Stimulated activated memory B cell treated with anti-CD40 and anti-IgM and Interleukin-4, amounts not matched to agents 10 μg/mL and 1 μg/mL and 100 μg/mL, for 72 hours (primary cell): ENCODE results near the gene GRIN1.

Source experiments
- ATAC-seq: fragments of 150-1000 bp; cut with Tn5 transposase; 2 replicates; pipeline ENCODE4 v1.10.0; 2021
- H3K27ac Mint-ChIP-seq: one replicate; pipeline ENCODE4 v1.8.0; 2022; ENCODE audit warnings: mild to moderate bottlenecking, mixed read lengths
- H3K27me3 Mint-ChIP-seq: one replicate; pipeline ENCODE4 v1.8.0; 2022; ENCODE audit warnings: mixed read lengths
- H3K36me3 Mint-ChIP-seq: one replicate; pipeline ENCODE4 v1.8.0; 2022; ENCODE audit warnings: mixed read lengths
- H3K4me1 Mint-ChIP-seq: one replicate; pipeline ENCODE4 v1.8.0; 2022; ENCODE audit warnings: mixed read lengths
- H3K4me3 Mint-ChIP-seq: one replicate; pipeline ENCODE4 v1.8.0; 2022; ENCODE audit warnings: mild to moderate bottlenecking, moderate library complexity, mixed read lengths
- H3K9me3 Mint-ChIP-seq: one replicate; pipeline ENCODE4 v1.8.0; 2022; ENCODE audit warnings: mixed read lengths

GRIN1 gene

DNA sequence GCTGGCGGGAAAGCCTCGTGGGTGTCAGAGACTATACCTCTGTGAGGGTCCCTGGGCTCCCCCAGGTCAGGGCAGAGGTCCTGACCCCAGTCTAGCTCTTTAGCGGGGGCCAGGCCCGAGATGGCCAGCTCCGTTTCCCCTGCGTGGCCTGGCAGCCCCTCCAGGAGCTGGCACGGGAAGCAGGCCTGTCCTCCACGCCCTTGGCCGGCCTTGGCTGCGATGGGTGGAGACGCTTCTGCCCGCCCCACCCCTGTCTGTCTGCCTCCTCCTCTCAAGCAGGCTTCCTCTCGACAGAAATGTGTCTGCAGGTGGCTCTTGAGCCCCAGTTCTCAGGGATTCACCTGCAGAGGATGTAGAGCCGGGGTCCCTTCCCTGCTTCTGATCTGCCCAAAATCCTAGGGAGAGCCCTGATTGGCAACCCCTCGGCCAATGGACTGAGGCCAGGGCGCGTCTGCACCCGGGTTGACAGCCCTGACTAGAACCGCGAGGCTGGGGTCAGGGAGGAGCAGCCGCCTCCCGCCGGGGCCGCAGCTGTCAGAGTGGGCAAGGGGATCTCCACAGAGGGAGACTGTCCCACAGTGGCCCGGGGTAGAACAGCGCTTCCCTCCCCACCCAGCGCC, 2.6 kb upstream of the GRIN1 start:
- Mint-ChIP-seq H3K36me3 (no peaks in the 10 kb centered on the region), H3K27ac (no peak overlapping the region), H3K9me3 (no peaks in the 10 kb centered on the region), H3K4me1 (peaks cover 14% of the 10 kb centered on the region), H3K4me3 (no peak overlapping the region), H3K27me3 (peaks cover 68% of the 10 kb centered on the region)
- ATAC-seq, result peak; percentile 43

DNA sequence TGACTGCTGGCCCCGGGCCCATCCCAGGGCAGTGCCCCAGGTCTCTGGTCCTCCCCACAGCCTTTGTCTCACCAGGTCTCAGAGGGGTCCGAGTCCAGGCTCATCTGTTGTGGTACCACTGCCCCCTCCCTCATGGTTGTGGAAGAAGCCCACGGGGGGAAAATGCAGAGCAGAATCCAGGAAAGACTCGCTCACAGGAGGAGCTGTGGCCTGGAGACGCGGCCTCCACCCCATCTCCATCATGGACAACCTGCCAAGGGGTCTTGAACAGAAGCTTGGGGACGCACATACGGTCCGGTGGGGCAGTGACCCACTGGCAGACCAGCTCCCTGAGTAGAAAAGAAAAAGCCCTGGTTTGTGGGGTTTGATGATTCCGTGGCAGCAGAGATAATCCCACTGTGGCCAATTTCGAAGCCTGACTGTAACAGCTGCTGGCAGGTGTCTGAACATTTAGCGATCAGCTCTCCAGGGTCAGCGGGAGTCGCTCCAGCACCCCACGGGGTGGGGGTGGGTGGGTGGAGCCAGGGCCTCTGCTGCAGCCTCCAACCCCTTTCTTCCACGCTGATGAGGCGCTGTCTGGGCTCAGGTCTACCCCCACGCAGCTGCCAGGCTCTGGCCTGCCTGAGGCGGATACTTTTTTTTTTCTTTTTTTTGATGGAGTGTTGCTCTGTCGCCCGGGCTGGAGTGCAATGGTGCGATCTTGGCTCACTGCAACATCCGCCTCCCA, 1.9 kb upstream of the GRIN1 start:
- Mint-ChIP-seq H3K9me3 (no peaks in the 10 kb centered on the region), H3K4me3 (no peak overlapping the region), H3K4me1 (peaks cover 14% of the 10 kb centered on the region), H3K27ac (no peak overlapping the region), H3K36me3 (no peaks in the 10 kb centered on the region), H3K27me3 (peaks cover 75% of the 10 kb centered on the region)
- no peak for ATAC-seq

DNA sequence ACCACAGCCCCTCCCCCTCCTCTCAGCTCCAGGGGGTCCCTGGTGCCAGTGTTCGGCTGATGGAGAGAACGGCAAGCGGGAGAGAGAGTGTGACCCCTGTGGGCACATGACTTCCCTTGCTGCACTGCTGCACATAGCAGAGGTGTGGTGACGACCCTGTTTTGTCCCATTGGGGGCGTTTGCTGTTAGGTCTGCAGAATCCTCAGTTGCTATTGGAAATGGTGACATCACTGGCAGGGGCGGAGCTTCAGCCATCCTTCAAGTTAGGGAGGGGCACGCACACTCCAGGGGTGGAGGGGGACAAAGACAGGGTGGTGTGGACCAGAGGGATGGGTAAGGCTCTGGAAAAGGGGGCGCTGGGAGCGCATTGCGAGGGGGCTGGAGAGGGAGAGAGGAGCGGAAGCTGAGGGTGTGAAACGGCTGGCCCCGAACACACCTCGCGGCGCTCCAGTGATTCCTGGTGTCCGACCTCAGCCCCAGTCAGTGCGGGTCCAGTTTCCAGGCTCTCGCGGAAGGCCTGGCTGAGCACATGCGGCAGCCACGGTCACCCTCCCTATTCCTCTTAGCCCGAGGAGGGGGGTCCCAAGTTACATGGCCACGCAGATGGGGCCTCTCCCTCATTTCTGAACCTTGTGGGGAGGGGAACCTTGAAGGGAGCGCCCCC, 764 bp upstream of the GRIN1 start:
- no peak overlapping the region for H3K27ac Mint-ChIP-seq

DNA sequence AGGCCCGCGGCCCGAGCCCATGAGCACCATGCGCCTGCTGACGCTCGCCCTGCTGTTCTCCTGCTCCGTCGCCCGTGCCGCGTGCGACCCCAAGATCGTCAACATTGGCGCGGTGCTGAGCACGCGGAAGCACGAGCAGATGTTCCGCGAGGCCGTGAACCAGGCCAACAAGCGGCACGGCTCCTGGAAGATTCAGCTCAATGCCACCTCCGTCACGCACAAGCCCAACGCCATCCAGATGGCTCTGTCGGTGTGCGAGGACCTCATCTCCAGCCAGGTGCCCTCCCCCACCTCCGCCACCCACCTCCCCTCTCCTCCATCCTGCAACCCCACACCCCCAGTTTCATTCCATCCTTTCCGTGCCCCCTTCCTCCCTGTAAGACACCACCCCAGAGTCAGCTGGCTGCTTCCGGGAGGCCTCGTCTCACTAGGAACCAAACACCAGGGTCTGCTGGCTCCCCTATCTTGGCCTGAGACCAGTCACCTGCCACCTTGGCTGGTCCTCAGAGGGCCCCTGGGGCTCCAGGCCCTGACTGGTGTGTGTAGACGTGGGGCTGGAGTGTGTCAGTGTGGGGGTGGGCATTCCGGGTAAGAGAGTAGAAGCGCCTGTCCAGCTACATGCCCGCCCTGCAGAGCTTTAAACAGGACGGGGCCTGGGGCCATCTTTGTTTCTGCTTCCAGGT, 655 bp downstream of the GRIN1 start:
- Mint-ChIP-seq H3K27me3 (peaks cover 97% of the 10 kb centered on the region), H3K36me3 (no peaks in the 10 kb centered on the region), H3K4me1 (peaks cover 14% of the 10 kb centered on the region), H3K27ac (no peak overlapping the region), H3K9me3 (no peaks in the 10 kb centered on the region), H3K4me3 (peak overlapping the region; percentile 24)
- no peak for ATAC-seq

More for the DNA sequence above, 764 bp upstream of the GRIN1 start:
- Mint-ChIP-seq H3K4me3 (no peak overlapping the region), H3K4me1 (peaks cover 14% of the 10 kb centered on the region), H3K36me3 (no peaks in the 10 kb centered on the region), H3K27me3 (peaks cover 86% of the 10 kb centered on the region), H3K9me3 (no peaks in the 10 kb centered on the region)
- no peak for ATAC-seq

DNA sequence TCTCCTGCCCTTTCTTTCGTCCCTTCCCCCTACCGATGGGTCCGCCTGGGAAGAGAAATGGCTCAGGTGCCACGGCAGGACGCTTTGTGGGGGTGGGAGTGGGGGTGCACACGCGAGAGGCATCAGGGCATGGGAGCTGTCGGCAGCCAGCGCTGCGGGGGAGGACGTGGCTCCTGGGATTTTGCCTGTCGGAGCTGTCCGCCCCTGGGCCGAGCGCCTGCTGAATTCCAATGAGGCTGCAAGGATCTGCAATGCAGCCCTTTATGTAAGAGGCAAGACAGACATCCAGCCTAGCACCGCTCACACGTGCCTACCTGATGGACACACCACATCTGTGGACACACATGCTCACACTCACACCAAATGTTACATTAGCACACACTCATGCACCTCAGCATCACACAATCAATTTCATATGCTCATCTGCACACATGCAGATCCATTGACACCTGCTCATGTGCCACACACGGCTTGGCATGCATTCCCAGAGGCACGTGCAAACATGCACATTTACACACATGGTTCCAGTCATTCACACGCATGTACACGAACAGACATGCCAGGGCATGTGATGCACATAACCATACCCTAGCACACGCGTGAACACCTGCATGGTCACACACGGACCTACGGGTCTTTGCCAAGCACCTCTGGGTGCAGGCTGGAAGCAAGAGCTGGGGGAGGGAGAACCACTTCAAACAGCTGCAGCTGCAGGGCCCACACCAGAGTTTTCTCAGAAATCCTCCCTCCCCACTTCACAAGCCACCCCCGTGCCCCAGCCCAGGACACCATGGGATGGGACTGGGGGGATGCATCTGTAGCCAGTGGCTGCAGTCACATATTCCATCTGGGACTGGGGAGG, 1.4 kb downstream of the GRIN1 start:
- Mint-ChIP-seq H3K9me3 (no peaks in the 10 kb centered on the region), H3K27ac (no peak overlapping the region), H3K4me1 (peaks cover 14% of the 10 kb centered on the region), H3K4me3 (no peak overlapping the region), H3K36me3 (no peaks in the 10 kb centered on the region), H3K27me3 (peaks cover 92% of the 10 kb centered on the region)
- no peak for ATAC-seq

DNA sequence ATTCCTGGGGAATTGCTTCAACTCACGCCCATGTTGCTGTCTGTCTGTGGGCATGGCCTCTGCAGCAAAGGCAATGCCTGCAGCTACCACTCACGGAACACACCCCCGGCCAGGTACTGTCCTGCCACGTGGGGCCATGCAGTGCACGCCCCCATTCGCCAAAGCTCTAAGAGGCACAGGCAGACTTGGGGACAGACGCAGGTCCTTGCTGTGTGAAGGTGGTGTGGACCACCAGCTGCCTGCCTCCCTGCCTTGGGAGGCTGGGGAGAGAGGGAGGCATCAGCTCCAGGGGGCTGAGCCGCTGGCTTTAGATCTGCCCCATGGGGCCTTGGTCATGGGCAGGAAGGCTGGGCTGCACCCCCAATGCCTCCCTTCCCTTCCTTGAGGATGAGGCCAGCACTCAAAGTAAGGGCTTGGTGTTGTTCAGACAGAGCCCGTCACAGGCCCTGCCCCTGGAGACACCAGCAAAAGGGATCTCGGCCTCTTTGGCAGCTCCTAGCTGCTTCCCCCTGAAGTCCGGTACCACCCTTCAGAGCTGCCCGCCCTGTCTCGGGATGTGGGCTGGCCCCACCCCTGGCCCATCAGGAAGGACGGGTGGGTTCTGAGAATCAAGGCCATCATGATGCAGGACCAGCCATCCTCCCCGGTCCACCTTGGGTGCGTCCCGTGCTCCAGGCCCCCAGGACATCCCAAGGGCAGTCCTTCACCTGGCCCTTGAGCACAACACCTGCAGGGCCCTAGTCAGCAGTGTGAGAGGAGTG, 2.3 kb downstream of the GRIN1 start:
- H3K27me3 Mint-ChIP-seq, result peaks cover 88% of the 10 kb centered on the region
- ATAC-seq, result no peak

DNA sequence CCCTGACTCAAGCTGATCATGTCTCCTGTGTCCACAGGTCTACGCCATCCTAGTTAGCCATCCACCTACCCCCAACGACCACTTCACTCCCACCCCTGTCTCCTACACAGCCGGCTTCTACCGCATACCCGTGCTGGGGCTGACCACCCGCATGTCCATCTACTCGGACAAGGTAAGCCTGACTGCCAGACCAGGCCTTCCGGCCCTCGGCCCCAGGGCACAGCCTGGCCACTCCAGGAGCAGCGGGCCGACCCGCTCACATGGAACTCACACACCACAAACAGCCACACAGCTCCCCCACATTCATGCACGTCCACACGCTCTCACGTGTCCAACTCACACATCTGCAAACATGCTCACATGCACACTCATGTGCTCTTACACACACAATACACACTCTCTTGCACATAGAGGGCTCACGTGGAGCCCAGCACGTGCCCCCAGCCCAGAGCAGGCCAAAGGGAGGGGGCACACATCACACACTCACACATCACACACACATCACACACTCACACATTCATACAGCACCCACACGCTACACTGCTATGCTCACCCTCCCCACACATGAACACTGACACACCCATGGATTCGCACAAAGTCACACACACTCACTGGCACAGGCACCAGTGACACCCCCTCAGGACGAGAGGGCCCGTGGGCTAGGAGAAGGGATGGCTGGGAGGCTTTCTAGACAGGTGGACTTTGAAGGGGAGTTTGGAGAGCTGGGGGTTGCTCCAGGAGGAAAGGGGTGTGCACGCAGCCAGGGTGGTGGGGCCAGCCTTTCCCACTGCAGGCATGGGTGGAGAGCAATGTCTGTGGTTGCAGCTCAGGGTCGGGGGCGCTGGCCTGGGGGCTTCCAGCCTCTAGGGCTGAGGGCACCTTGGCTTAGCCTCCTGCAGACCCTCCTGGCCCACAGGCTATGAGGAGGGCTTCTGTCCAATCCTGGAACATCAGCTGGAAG, 3.3 kb downstream of the GRIN1 start:
- Mint-ChIP-seq H3K27ac (no peak overlapping the region), H3K36me3 (no peaks in the 10 kb centered on the region), H3K4me3 (no peak overlapping the region), H3K4me1 (peaks cover 14% of the 10 kb centered on the region), H3K9me3 (no peaks in the 10 kb centered on the region), H3K27me3 (peaks cover 88% of the 10 kb centered on the region)
- ATAC-seq, result no peak

More for the DNA sequence above, 2.3 kb downstream of the GRIN1 start:
- Mint-ChIP-seq H3K27ac (no peak overlapping the region), H3K4me3 (no peak overlapping the region), H3K36me3 (no peaks in the 10 kb centered on the region), H3K4me1 (peaks cover 14% of the 10 kb centered on the region), H3K9me3 (no peaks in the 10 kb centered on the region)

DNA sequence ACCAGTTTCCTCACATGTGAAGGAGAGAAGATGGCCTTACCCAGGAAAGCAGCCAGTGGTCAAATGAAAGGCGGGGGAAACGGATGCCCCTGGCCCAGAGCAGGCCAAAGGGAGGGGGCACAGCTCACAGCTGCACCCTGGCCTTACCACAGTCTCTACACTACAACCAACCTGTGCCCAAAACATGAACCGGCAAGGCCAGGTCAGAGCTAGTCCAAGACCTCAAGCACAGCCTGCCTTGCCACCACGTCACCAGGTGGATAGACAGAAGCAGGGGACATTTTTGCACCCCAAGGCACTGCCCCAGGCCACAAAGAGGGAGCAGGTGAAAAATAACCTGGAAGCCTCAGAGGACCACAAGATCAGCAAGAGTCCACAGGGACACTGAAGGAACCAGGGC, 4.5 kb downstream of the GRIN1 start:
- Mint-ChIP-seq H3K27me3 (peaks cover 88% of the 10 kb centered on the region), H3K9me3 (no peaks in the 10 kb centered on the region)
- ATAC-seq, result no peak

DNA sequence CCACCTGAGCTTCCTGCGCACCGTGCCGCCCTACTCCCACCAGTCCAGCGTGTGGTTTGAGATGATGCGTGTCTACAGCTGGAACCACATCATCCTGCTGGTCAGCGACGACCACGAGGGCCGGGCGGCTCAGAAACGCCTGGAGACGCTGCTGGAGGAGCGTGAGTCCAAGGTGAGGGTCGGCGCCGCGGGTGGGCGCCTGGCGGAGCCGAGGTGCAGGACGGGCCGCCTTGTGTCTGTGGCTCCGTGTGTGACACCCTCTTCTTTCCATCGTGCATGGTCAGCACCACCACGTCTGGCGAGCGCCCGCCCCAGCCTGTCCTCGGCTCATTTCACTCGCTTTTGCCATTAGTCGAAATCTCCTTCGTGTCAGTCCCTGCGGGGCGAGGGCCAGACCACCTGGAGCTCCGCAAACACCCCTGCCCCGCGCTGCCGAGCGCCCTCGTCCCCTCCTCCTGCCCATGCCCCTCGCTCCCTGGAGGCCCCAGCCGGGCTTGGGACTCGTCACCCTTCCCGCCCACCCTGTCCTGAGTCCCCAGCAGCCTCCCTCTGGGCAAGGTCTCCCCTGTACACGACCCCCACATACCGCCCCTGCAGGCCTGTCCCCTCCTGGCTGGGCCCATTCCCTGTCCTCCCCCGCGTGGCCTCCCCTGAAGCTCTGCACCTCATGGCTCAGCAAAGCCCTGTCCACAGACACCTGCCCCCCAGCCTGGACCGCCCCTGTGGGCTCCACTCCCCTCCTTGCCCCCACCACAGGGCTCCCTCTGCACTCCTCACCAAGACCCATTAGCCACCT, 7.0 kb downstream of the GRIN1 start:
- no peak for ATAC-seq
- Mint-ChIP-seq H3K9me3 (no peaks in the 10 kb centered on the region), H3K4me3 (no peak overlapping the region), H3K27me3 (peaks cover 71% of the 10 kb centered on the region), H3K27ac (no peak overlapping the region), H3K4me1 (peaks cover 7% of the 10 kb centered on the region), H3K36me3 (no peaks in the 10 kb centered on the region)

More for the DNA sequence above, 4.5 kb downstream of the GRIN1 start:
- peaks cover 6% of the 10 kb centered on the region for H3K4me1 Mint-ChIP-seq
- H3K4me3 Mint-ChIP-seq, result no peak overlapping the region
- no peak overlapping the region for H3K27ac Mint-ChIP-seq
- H3K36me3 Mint-ChIP-seq, result no peaks in the 10 kb centered on the region

DNA sequence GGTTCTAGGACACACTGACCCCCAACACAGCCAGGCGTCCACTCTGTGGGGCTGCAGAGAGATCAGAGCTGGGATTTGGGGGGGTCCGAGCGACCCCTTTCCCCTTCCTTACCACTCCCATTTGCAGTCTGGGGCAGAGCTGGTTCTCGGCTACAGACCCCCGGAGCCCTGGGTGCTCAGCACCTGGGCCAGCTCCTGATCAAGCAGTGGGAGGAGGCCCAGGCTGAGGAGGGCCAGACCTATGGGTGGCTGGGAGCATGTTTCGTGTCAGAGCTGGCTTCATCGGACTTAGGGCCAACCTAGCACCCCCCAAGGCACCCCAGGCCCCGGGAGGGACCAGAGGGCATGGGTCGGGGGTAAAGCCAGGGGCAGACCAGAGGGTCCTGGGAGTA, 7.6 kb downstream of the GRIN1 start:
- Mint-ChIP-seq H3K27ac (no peak overlapping the region), H3K4me1 (peaks cover 13% of the 10 kb centered on the region), H3K4me3 (no peak overlapping the region), H3K9me3 (no peaks in the 10 kb centered on the region), H3K27me3 (peaks cover 66% of the 10 kb centered on the region), H3K36me3 (no peaks in the 10 kb centered on the region)
- ATAC-seq, result no peak

DNA sequence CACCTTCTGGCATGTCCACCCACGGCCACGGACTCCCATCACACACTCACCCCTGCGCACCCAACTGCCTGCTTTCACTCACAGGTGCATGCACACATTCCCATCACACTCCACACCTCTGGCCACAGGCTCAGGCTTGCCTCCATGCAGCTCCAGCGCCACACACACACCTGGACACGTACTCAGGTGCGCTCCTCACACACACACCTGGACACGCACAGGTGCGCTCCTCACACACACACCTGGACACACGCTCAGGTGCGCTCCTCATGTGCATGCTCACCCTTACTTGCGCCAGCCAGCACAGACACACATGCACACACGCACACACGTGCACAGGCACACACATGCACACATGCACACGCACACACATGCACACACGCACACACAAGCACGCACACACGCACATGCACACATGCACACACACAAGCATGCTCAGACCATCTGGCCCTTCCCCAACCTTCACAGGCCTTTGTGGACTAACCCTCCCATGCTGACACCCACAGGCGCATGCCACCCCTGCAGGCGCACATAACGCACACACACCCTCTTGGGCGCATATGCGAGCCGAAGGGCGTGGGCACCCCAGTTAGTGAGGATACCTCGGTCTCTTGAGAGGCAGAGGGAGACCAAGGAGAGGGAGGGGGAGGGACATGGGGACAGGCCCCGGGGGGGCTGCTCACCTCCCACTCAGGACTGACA, 8.3 kb downstream of the GRIN1 start:
- no peaks in the 10 kb centered on the region for H3K36me3 Mint-ChIP-seq
- H3K4me3 Mint-ChIP-seq, result no peak overlapping the region
- H3K27me3 Mint-ChIP-seq, result peaks cover 58% of the 10 kb centered on the region
- H3K4me1 Mint-ChIP-seq, result peaks cover 14% of the 10 kb centered on the region
- no peaks in the 10 kb centered on the region for H3K9me3 Mint-ChIP-seq
- no peak for ATAC-seq
- no peak overlapping the region for H3K27ac Mint-ChIP-seq

DNA sequence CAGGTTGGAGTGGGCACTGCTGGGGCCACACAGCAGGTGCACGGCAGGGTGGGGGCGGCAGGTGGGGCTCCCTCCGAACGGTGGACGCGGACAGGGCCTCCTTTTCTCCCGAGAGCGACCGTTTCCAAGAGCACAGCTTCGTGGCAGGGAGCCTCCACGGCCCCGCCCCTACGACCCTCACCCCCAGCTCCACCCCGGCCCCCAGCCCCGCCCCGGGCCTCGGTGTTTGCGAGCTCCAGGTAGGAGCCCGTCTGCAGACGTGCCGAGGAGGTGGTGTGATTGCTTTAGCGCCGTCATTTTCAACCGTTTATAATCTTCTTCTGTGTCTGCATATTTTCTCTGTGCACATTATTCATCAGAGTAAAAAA, 8.8 kb downstream of the GRIN1 start:
- Mint-ChIP-seq H3K9me3 (no peaks in the 10 kb centered on the region), H3K4me1 (peaks cover 14% of the 10 kb centered on the region), H3K27me3 (peaks cover 53% of the 10 kb centered on the region), H3K27ac (no peak overlapping the region), H3K36me3 (no peaks in the 10 kb centered on the region), H3K4me3 (no peak overlapping the region)
- ATAC-seq, result no peak
